Occipital lobe (tissue), 2 donors: ENCODE measurements around the gene BNC1. TPM values are rescaled to one million over a fixed set of nuclear protein-coding genes. Genes with fewer than 3 reads are reported as not detected.

ENCODE experiments used
- DNase-seq: peaks from one replicate; lab custom pipeline; 2025; lab: John Stamatoyannopoulos, UW
- total RNA-seq: library from RNA; depleted of rRNA; stranded (reverse); fragments of >200 nt; gene quantifications from one replicate; pipeline ENCODE4 v1.2.3, GENCODE V29; 2014

Gene BNC1
- 0.16 TPM for total RNA-seq

GRCh38 chr15:83284559-83285283 is at the start of gene BNC1:
TSS of gene BNC1 (minus strand) at chr15:83284664. CDS start at chr15:83284628, 36 bp downstream.
- DNase-seq = no peak

GRCh38 chr15:83327041-83327440 is 42.6 kb upstream of the BNC1 start:
- no peak for DNase-seq

DNA sequence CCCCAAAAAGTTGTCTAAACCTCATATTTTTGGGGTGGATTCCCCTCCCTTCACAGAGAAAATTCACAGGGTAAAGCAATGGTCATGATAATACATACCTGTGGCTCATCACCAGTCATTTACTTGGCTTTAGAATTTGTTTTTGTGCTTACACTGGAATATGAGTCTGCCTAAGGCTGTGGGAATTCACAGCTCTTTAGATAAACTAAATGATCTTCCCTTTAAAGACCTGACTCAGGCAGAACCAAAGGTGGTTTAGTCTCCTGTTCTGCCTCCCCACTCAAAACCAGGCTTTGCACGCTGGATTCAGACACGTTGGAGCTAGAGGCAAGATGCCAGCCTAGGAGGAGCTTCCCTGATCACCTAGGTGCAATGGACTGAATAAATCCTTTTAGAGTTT is 40.3 kb upstream of the BNC1 start:
- DNase-seq = no peak

- DNase-seq = no peak
Measured at GRCh38 chr15:83323296-83323711, 38.8 kb upstream of the BNC1 start.

DNA sequence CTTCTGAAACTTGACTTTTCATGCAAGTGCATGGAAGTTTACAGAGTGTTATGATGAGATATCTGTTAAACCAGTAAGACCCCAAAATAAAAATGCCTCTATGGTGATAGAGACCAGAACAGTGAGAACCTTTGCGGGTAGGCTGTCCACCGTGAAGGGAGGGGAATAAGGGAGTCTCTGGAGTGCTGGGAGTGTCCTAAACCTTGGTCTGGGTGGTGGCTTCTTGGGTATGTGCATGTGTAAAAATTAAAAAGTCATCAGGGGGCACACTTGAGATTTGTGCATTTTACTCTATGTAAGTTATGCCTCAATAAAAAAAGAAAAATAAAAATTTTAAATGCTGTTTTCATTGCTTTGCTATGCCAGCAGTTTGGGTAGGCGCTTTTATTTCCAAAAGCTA is 38.2 kb upstream of the BNC1 start:
- DNase-seq = no peak

DNA sequence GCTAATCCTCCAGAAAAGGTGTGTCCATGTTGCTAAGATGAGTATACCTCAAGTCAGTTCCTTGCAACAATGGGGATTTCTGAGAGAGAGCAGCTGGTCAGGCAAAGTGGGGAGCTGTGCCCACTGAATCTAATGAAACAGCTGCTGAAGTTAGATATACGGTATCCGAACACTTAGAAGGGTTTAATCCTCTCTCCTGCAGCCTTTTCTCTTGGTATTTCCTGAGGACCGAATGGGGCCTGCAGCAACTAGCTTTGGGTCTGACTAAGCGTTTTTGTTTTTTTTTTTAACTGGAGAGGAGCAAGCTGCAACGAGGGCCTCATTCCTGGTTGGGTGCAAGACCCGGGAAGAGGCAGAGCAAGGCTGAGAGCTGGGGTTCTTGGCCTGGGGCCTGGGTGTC is 37.6 kb upstream of the BNC1 start:
- no peak for DNase-seq

- DNase-seq = no peak
Measured at GRCh38 chr15:83320844-83321243, 36.4 kb upstream of the BNC1 start.

DNA sequence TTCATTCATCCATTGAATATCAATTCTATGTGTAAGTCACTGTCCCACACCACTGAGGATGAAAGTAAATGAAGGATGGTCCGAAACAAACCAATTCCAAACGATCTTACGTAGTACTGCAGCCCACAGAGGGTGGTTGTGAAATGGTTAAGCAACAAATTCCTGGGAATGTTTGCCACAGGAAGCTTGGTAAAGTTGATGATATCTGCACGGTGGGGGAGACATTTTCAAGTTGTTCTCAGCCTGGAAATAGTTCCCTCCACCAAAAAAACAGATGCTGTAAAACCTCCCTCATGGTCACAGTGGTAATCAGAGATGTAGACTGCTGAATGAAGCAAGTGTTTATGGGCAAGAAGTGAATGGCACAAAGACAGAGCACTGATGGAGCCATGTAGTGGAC is 35.9 kb upstream of the BNC1 start:
- DNase-seq = no peak

GRCh38 chr15:83319771-83320170 is 35.3 kb upstream of the BNC1 start:
- DNase-seq = no peak

DNA sequence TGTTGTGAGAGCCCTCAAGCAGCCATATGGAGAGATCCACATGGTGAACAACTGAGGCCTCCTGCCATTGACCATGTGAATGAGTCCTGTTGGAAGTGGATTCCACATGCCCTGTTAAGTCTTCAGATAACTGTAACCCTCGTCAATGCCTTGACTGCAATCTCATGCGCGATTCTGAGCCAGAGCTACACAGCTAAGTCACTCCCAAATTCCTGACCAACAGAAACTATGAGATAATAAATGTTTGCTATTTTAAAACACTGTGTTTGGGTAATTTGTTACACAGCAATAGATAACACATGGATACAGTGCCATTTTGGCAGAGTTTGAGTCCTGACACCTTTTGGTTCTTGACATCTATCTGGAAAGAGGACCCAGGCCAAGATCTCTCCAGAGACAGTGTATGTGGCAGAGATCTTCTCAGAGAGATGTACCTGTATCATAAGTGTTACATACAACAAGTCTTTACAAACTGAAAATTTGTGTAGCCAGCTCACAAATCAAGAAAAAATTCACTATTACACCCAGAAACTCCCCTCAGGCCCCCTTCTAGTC is 34.5 kb upstream of the BNC1 start:
- DNase-seq = no peak

DNA sequence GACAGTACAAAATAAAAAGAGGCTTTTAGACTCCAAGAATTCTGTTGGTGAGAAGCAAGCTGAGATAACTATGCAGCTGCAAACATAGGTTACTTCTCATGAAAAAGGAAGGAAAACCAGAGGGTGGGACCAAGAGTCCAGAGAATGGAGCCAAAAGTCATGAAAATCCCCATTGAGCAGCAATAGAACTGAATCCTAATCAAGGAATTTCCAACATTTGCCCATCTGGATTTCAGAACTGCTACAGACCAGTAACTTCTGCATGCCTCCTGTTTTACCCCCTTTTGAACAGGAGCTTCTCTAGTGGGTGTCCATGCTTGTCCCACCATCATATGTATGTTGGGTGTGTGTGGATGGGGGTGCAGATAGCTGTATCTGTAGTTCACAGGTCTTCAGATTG is 33.6 kb upstream of the BNC1 start:
- DNase-seq = no peak

DNA sequence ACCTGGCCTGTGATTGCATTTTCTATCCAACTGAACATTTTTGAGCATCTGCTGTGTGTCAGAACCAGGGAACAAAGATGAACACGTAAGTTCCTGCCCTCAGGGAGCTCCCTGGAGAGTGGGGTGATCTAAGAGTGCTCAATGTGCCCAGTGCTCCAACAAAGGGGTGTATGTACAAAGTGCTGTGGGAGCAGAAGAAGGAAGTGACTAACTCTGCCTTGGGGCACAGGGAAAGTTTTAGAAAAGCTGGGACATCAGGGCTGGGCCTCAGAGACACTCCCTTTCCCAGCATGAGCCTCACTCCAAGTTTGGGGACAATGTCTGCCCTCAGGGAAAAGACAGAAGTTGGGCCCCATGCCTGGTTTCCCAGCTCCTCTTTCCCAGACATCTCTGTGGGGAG is 27.6 kb upstream of the BNC1 start:
- no peak for DNase-seq

GRCh38 chr15:83310521-83311456 is 26.3 kb upstream of the BNC1 start:
- no peak for DNase-seq

DNA sequence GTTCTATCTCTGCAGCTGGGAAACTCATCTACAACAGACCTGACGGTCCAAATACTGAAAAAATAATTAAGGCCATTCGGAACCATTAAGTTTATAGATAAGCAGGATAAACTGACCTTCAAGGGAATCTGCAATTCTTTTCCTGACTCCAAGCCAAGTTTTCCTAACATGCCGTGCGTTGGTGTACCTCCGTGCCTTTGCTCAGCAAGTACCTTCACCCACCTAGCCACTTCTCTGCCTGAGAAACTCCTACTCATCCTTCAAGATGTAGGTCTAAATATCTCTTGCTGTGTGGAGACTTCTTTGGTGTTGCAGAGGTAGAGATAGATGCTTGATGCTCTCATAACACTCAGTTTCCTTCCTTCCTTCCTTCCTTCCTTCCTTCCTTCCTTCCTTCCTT is 24.2 kb upstream of the BNC1 start:
- no peak for DNase-seq

DNA sequence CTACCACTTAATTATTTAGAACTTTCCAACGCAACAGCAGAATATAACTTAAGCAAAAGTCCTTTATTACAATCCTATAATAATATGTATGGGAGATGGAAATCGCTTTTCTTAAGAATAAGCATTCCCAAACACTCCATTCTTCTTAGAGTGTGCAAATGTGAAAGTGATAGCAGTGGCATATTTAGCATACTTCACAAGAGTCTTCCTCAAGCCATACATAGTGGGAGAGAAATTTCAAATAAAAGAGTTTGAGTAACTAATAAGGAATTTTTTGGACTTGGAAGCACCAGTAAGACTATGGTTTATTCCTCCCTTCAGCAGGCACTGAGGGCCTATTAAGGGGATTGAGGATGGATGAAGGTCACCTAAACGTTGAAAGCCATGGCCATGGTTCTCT is 22.1 kb upstream of the BNC1 start:
- no peak for DNase-seq

- DNase-seq = no peak
Measured at GRCh38 chr15:83305704-83306291, 21.3 kb upstream of the BNC1 start.

DNA sequence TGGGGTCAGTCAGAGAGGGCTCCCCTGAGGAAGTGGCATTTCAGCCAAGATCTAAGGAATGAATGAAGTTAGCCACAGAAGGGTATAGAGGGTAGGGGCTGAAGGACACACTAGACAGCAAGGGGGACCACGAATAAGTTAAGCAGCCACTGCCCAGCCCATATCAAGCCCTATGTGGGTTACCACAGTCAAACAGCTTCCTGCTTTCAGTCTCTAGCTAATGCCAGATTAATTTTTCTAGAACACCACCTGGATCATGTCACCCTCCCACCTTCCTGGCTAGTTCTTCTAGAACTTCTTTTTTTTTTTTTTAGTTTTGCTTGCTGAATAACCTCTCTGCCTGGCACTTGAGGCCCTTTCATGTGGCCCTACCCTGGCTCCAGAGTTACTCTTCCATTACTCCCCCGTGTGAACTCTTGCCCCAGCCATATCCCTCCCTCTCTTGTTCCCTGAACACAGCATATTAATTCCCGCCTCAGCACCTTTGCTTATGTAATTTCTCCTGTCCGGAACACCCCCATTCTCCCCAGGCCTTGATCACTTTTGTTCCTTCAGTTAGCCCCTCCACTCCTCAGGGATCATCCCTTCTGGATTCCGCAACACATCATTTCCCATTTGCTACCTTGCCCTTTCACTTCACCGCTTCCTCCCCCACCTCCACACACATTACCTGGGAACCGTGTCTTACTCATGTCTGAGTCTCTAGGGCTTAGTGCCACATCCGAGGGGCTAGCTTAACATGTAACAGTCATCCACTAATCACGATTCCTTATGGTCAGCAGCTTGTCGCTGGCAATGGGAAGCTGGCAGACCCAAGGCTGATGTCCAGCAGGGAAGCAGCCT is 20.6 kb upstream of the BNC1 start:
- no peak for DNase-seq

- DNase-seq = no peak
Measured at GRCh38 chr15:83303535-83303934, 19.1 kb upstream of the BNC1 start.

DNA sequence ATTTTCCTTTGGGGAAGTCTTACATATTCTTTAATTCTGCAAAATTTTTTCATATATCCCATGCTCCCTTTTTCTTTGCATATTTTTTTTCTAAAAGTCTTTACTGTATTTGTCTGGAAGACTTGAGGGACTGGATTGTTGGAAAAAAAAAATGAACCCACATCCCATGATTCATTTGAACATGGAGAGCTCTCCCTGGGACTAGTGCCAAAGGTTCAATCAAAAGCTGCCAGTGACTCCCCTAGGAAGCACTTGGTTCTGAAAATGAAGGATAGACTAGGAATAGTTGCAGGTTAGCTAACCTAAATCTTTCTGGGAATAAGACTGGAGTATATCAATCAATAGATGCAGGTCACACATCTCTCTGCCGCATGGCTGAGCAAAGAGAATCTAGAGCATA is 16.4 kb upstream of the BNC1 start:
- no peak for DNase-seq

DNA sequence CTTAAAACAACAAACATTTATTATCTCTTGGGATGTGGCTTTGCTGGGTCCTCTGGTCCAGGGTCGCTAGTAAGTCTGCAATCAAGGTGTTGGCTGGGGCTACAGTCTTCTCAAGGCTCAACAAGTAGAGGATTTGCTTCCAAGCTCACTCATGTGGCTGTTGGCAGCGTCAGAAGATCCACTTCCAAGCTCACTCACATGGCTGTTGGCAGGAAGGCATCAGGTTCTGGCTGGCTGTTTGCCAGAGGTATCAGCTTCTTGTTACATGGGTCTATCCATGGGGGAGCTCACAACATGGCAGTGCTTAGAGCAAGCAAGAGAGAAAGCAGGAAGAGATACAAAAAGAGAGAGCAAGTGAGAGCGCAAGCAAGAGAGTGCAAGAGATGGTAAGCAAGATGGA is 15.0 kb upstream of the BNC1 start:
- DNase-seq = no peak

DNA sequence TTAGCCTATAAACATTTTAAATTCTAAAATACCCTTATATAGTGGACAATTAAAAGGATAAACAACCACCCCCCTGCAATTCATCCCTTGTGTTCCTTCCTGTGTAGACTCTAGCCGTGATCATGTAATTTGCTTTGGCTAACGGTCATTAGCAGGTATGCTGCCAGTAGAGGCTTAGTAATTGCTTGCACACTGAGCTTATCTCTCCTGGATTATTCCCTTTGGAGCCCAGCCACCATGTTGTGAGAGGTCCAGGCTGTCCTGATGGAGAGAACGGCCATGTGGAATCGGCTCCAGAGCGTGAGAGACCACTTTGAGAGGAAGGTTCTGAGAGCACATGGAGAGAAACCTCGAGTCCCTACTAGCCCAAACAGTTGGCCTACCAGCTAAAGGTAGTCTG is 11.0 kb upstream of the BNC1 start:
- DNase-seq = no peak
